G401 (cell line): ENCODE data around the gene C6orf141. TPM values are rescaled to one million over a fixed set of nuclear protein-coding genes. Genes with fewer than 3 reads are reported as not detected.

ENCODE experiments used
- DNase-seq: peaks from one replicate; pipeline ENCODE4 v3.0.0-alpha.2; 2015; ENCODE audit warnings: low spot score
- in situ Hi-C: cut with HindIII; loops from 2 replicates; pipeline ENCODE4 v1.10.0; 2016; ENCODE audit warnings: low sequenced_read_pairs, mixed read lengths
- total RNA-seq: library from RNA; depleted of rRNA; stranded (reverse); fragments of >200 nt; shearing (Covaris generic); gene quantifications from 2 replicates; pipeline ENCODE4 v1.2.3, GENCODE V29; 2014

The C6orf141 gene
- total RNA-seq, 1 experiment from 2014 or later = 0.17 TPM

- in situ Hi-C loops = no loop called here
- DNase-seq = peak; percentile 57
Observed at GRCh38 chr6:49531774-49532569, 18.5 kb upstream of the C6orf141 start.

- in situ Hi-C loops = no loop called here
- no peak for DNase-seq
Observed at GRCh38 chr6:49535795-49536194, 14.7 kb upstream of the C6orf141 start.

GRCh38 chr6:49539102-49539501, 11.4 kb upstream of the C6orf141 start:
- in situ Hi-C loops = no loop called here
- DNase-seq = no peak

GRCh38 chr6:49540614-49541013, 9.9 kb upstream of the C6orf141 start:
- in situ Hi-C loops = no loop called here
- no peak for DNase-seq

- DNase-seq = no peak
- in situ Hi-C loops = no loop called here
Observed at GRCh38 chr6:49541210-49541724, 9.2 kb upstream of the C6orf141 start.

- in situ Hi-C loops = no loop called here
- DNase-seq = no peak
Observed at GRCh38 chr6:49541936-49542335, 8.5 kb upstream of the C6orf141 start.

- DNase-seq = no peak
Observed at GRCh38 chr6:49543087-49543858, 7.2 kb upstream of the C6orf141 start.

GRCh38 chr6:49546331-49546730, 4.1 kb upstream of the C6orf141 start:
- in situ Hi-C loops = no loop called here
- no peak for DNase-seq

More at GRCh38 chr6:49543087-49543858, 7.2 kb upstream of the C6orf141 start:
- in situ Hi-C loops = no loop called here

- no peak for DNase-seq
- in situ Hi-C loops = no loop called here
Observed at GRCh38 chr6:49548613-49549304, 1.7 kb upstream of the C6orf141 start.

GRCh38 chr6:49549691-49550491, 577 bp upstream of the C6orf141 start:
- in situ Hi-C loops = no loop called here
- DNase-seq = no peak

GRCh38 chr6:49551078-49551865, 804 bp downstream of the C6orf141 start:
- in situ Hi-C loops = no loop called here

GRCh38 chr6:49551866-49552129, 1.3 kb downstream of the C6orf141 start:
- no peak for DNase-seq
- in situ Hi-C loops = no loop called here

More at GRCh38 chr6:49551078-49551865, 804 bp downstream of the C6orf141 start:
- peak; percentile 26 for DNase-seq

GRCh38 chr6:49552596-49552995, 2.1 kb downstream of the C6orf141 start:
- DNase-seq = no peak
- in situ Hi-C loops = no loop called here

GRCh38 chr6:49553384-49553783, 2.9 kb downstream of the C6orf141 start:
- DNase-seq = no peak
- in situ Hi-C loops = no loop called here

GRCh38 chr6:49555951-49556350, 5.5 kb downstream of the C6orf141 start:
- no peak for DNase-seq
- in situ Hi-C loops = no loop called here

GRCh38 chr6:49556429-49556837, 6.0 kb downstream of the C6orf141 start:
- DNase-seq = no peak

GRCh38 chr6:49557177-49557576, 6.7 kb downstream of the C6orf141 start:
- in situ Hi-C loops = no loop called here
- DNase-seq = no peak

More at GRCh38 chr6:49556429-49556837, 6.0 kb downstream of the C6orf141 start:
- in situ Hi-C loops = no loop called here

- in situ Hi-C loops = no loop called here
Observed at GRCh38 chr6:49558238-49558637, 7.8 kb downstream of the C6orf141 start.

More at GRCh38 chr6:49558238-49558637, 7.8 kb downstream of the C6orf141 start:
- no peak for DNase-seq
